Embryonic facial prominence (tissue), 1 donor: ENCODE data around the gene TBC1D22A.
"Not testable (repeated sequence)": the region's sequence is repeated elsewhere in the genome, so short reads cannot be mapped to it uniquely, and the experiment has no call there.

Source experiments
- DNase-seq: peaks from one replicate; pipeline ENCODE4 v3.0.0-alpha.2; 2016; ENCODE audit errors: extremely low spot score

The TBC1D22A gene

DNA sequence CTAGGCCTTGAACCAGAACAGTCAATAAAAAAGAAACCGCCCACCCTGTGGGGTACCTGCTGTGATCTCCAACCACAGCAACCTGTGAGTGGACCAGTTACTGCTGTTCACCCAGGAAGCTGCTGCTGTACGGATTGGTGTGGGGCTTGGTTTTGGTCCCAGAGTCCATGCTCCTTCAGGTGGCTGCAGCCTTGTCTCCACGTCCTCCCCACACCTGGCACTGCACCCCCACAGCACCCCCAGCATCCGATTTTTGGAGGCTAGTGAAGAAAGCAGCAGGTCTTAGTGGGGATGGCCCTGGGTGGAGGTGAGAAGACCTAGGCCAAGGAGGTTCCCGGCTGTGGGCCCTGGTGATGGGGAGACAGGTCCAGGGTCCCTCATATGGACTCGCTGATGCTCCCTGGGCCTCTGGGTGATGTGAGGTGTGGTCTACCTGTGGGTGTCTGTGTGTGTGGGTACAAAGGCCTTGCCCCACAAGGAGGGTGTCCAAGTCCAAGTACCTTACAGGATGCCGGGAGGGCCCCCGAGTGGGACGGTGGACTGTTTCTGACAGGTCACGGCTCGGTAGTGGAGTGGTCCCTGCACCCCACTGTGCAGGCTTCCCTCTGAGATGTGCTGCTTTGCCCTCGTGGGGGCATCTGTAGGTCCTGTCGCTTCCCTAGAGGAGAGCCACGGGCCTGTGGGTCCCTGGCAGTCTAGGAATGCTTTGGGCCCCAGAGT lies 283.4 kb downstream of the TBC1D22A start:
- DNase-seq, result no peak

DNA sequence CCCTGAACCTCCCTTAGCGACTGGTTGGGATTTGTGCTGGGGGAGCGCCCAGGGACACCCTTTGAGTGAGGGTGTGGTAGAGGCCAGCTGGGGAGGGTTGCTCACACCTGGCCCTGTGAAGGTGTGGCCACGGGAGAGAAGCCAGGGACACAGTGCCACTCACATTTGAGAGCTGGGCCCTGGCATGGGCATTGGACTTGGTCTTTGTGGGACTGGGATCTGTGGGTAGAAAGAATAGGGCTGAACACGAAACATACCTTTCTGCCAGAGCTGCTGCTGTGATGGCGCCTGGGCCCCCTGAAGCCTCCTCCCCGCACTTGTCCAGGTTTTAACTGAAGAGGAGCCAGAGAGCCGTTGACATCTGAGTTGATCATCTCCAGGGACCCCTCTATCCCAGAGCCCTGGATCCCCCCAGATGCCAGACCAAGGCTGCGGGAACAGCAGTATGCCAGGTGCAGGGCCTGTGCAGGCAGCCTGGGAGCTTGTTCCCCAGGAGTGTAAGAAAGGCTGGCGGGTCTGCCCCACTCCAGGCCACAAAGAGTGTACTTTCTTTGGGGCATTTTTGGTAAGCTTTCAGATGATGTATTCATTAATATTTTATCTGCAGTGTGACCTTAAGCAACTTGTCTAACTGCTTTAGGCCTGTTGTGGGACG lies 284.1 kb downstream of the TBC1D22A start:
- DNase-seq, result no peak

DNA sequence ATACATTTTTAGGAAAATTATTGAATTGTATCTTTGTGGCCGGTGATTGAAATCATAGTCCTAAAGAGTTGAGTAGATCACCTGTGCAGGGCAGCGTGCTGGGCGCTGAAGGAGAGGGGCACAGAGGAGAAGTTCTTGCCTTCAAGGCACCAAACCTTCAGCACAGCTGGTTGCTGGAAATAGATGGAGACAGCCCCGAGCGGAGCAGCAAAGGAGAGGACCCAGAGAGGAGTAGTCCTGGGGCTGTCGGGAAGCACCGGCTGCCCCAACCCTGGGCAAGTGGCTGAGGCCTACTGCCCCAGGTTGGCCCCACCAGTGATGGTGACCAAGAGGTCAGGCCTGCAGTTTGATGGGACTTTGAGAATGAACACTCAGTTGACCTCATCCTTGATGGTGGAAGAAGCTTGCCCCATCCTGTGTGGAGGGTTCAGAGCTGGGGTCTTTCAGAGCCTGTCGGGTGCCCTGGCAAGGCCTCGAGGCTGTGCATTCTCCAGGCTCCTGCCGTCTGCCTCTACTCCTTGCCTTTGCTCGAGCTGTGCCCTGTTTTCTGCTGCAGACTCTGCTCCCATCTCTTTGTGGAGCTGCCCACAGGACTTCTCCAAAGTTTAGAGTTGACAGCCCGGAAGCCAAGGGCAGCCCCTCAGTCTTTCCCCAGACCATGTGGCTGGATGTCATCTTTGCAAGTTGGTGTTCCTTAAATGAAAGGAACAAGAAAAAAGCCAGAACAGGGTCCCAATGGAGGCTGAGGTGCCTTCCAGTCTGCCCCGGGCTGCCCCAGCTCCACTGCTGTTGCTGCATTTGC lies 285.1 kb downstream of the TBC1D22A start:
- DNase-seq, result no peak

DNA sequence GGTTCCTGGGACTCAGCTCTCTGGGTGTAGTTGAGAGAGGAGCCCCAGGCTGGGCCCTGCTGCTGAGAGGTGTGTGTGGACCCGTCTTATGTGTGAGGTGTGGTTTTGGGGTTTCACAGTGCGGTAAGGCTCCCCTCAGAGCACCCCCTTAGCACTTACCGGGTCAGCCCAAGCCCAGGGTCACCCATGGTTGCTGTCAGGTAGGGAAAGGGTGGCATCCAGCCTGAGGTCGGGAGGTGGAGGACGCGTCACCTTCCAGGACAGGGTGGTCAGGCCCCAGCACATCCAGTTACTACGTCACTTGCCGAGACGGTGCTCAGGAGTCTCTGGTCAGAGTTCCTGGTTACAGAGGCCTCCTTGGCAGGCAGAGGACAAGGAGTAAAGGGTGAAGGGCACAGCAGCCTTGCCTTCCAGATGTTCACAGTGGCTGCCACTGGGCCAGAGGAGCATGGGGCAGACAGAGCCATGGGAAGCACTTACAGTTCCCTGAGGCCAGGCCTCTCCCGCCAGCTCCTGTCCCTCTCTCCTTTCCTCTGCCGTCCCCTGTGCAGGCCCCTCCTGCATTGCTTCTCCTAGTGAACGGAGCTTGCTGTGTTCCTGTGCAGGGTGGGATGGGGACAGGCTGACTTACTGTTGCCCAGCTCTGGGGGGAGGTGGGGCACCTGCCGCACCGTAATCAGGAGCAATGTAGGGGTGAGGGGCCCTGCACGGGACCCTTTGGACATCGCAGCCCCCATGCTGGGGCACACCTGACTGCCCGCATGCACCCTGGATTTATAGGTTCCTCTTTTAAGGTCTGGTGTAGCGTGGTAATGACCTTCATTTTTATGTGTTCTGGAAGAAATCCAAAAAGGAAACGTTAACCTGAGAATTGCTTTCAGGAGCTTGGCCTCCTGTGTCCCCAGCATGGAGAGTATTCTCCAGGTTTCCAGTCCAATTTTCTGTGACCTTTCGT lies 285.9 kb downstream of the TBC1D22A start:
- no peak for DNase-seq

DNA sequence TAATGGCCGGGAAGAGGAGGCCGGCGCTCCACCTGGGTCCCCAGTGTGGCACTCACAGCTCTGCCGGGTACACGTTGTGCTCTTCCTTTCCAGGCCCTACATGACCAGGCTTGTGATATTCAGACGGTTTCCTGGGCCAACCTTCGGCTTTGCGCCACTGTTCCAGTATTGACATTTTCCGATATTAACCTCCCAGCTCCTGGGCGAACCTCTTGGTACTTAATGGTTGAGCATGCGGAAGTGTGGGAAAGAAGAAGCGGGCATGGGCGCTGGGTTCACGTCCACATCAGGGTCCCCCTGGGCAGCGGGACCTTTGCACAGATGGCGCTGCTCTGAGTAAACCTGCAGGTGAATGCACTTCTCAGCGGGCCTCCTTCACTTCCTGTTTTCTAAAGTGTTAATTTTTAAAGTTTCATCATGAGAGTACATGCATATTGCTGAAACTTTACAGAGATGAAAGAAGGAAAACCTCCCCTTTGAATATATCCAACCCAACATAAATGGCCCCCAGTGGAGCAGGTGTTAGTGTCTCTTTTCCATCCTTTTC lies 286.7 kb downstream of the TBC1D22A start:
- DNase-seq, result no peak

DNA sequence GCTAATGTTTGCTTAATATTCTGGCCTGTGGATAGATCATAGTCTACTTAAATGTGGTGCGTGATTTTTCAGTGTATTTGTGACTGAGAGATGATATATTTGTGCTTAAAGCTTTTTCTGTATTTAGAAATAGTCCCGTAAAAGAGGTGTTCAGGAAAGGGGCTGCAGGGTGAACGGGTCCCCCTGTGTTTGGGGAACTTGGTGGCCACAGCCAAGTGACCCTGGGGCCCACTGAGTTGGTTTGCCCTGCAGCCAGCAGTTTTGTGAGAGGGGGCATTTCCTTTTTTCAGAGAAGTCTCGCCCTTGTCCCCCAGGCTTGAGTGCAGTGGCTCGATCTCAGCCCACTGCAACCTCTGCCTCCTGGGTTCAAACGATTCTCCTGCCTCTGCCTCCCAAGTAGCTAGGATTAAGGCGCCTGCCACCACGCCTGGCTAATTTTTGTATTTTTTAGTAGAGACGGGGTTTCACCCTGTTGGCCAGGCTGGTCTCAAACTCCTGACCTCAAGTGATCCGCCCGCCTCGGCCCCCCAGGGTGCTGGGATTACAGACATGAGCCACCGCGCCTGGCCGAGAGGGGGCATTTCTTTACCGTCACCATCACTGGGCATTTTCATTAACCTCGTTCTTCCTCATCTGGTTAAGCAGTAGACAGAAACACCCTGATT lies 287.4 kb downstream of the TBC1D22A start:
- not testable (repeated sequence) for DNase-seq

DNA sequence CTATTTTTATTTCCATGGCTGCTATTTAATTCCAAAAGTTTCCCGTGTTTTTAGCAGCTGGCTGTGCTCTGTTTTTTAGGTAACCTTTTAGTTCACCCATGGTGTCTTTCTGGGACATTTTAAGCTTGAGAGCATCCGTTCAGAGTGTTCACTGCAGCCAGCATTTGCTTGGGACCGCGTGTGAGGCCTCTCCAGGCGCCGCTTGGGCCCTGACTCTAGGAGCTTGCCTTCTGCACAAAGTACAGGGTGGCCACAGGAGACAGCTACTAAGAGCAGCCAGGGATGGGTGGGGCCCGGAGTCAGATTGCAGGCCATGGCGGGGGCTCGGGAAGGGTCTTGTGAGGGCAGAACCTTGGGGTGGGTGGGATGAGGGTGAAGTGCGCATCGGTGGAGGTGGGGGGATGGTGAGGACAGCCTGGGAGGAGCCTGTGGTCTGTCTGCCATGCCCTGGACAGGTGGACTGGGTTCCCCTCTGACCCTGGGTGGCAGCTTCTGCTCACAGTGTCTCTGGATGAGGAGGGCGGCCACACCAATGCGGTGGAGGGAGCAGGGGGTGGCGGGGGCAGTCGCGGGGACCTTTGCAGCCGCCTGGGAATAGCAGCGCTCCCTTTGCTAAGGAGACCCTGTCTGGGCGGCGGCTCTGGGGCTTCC lies 288.1 kb downstream of the TBC1D22A start:
- DNase-seq, result no peak

DNA sequence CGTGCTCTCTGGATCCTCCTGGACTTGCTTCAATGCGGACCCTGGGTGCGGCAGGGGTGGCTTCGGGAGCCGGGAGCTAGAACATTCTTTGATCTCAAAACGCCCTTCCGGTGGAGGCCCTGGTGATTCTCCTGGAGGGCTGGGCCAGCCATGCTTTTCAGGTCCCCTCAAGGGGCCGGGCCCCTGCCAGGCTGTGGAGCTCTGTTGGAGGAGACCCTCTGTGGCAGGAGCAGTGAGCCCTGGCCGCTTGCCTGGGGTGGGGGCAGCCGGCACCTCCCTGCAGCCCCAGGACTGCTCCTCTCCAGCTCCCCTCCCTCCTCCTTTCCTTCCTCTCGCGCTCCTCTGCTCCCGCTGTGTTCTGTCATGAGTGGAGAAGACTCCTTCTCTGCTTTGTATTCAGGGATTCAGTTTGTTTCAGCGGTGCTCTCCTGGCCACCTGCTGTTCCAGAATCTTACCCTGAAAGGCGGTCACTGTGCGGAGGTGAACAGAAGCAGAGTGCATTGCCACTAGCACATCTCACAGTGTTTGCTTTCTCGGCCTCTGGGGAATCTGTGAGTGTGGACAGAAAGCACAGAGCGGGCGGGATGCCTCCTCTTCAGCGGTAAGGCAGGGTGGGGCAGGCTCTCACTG lies 289.1 kb downstream of the TBC1D22A start:
- DNase-seq, result no peak

DNA sequence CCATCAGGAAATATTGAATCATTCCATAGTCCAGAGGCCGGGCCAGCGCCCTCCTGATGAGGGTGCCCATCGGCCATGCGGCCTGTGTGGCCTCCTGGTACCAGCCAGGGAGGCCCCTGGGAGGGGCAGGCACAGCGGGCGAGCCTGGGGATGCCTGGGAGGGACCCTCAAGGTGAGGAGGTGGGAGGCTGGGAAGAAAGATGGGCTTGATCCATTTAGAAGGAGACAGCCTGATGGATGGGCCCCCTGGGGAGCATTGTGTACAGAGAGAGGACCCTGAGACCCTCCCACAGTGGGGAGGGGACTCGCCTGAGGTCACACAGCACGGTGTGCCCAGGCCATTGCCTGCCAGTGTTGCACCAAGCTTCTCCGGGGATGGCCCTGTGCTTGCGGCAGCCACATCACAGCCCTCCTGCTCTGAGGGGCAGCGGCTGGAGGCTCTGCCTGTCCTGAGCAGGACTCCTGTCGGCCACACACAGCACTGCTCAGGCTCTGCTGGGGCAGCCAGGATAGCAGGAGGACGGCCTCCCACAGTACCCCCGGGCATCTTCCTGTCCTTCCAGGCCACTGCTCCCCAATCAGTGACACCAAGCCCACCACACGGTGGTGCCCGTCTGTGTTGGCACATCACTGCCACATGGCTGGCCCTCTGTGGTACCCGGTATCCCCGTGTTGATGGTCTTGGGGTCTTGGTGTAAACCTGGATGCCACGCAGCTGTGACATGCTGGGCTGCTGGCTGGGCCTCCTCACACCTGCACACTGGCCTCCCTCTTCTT lies 290.0 kb downstream of the TBC1D22A start:
- DNase-seq, result no peak

DNA sequence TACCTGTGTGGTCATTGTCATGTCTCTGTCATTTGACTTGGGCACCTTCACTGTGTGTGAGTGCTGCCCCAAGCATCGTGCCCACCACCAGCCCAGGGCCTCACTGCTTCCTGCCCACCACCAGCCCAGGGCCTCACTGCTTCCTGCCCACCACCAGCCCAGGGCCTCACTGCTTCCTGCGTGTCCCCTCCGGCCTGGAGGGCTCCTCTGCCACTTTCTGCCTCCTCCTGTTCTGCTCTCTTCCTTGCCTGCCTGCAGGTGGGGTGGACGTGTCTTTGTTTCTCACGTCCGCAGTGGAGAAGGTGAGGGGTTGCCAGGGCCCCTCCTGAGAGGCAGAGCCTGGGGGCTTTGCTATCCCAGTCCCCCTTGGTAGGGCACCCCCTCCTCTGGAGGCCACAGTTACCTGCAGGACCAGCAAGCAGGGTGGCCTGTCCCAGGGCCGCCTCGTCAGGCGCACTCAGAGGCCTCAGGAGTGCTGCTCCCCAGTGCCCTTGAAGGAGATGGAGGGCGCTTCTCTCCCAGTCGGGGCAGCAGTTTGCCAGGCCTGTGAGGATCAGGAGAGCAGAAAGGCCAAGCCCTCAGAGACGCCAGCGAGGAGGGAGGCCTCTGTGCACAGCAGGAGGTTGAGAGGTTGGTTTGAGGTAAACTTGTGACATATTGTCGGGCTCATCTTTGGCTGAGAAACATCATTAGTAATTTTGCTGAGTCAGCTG lies 290.7 kb downstream of the TBC1D22A start:
- DNase-seq, result no peak

DNA sequence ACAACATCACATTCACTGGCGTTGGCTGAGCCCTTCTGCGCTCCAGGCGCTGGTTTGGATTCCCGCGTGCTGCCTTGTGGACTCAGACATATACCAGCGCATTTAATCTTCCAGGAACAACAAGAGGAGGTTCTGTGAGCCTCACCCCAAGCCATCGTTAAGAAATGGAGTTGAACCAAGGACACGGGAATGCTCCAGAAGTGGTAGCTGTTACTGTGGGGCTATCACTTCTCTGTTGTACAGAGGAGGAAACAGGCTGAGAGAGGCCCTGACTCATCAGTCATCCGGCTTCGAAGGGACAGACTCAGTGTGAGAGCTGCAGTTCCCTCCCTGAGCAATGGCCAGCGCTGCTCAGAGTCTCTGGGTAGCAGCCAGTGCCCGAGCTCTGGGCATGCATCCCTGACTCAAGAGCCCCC lies 291.3 kb downstream of the TBC1D22A start:
- no peak for DNase-seq

DNA sequence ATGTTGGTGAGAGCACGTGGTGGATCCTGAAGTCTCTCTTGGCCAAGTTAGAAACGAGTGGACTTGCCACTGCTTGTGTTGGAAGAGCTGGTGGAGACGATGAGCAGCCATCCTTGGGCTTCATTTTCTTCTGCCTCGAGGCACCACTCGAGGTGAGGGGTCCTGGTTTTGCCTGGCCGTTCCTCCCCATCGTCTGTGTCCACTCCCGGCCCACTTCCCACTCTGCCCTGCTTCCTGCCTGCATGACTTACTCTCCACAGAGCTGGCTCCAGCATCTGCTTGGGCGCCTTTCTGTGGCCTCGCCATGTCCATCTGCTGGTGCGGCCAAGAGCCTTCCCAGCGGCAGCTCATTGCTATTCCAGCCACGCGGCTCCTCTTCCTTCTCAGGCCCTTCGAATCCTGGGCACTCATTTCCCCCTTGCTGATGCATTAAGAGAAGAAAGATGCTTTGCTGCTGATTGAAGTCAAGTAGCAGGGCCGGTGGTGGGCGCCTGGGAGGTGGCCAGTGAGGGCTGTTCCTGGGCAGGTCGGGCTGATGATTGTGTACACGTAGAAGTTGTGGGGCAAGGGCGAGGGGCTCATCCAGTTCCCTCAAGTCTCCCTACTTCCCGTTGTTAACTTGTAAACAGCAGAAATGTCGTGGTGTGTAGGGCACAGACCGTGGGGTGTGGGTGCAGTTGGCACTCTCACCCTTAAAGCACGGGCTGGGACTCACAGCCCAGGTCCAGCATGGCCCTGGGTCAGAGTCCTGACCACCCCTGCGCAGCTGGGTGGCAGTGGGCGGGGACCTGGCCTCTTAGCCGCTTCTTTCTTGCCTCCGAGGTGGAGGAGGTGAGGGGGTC lies 292.0 kb downstream of the TBC1D22A start:
- DNase-seq, result no peak

DNA sequence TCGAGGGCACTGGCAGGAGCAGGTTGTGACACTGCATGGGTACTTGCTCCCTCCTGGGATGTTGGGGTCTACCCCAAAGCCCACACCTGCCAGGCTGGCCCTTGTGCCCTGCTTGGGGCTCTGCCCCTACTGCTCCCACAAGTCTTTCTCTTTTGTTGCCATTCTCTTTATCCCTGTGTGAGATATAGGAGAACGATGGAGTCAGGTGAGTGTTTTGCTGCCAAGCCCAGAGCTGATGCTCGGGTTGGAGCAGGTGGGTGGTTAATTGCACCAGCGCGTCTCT lies 292.6 kb downstream of the TBC1D22A start:
- DNase-seq, result no peak

DNA sequence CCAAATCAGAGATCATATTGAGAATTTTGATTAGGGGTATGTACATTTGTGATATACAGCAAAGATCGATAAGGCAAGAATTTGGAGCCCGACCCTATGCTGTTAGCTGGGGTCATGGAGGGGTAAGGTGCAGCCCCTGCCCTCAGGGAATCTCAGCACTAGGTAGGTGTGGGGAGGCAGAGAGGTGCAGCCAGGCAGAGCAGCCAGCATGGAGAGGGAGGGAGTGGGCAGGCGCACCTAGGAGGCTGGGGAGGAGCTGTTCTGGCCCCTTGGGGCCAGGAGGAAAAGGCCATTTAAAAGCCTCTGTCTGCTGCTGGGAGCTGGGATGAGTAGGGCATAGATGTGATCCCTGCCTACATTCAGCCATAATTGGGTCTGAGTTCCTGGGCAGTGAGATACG lies 293.0 kb downstream of the TBC1D22A start:
- DNase-seq, result no peak

DNA sequence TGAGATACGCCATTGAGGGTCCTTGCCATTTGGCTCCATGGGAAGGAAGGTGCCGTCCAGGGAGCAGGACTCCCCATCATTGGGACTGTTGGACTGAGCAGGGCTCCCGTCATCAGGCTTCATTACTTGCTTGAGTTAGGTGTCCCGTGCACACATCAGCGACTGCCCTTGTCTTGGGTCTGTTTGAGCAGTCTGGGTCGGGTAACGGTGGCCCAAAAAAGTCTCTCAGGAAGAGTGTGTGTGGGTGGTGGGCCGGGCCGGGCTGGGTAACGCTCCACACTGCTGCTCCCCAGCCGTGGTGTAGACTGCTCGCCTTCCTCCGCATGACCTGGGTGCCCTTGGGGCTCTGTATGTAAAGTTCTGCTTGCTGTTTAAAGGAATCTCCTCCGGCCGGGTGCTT lies 293.5 kb downstream of the TBC1D22A start:
- no peak for DNase-seq

DNA sequence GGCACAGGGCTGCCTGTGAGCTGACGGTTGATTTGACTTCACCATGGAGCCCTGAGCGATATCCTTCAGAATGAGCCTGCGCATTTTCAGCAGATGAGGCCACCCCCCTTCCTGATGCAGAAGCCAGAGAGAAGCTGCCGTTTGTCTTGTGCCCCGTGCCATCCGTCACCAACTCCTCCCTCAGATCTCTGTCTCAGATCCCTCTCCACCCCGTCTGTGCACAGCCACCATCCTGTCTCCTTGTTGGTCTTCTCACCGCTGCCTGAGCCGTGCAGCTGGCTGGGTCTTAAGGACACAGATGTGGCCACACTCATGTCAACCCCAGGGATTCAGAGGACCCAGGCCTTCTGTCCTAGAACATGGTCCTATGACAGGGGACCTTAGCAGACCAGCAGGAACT lies 293.9 kb downstream of the TBC1D22A start:
- no peak for DNase-seq

DNA sequence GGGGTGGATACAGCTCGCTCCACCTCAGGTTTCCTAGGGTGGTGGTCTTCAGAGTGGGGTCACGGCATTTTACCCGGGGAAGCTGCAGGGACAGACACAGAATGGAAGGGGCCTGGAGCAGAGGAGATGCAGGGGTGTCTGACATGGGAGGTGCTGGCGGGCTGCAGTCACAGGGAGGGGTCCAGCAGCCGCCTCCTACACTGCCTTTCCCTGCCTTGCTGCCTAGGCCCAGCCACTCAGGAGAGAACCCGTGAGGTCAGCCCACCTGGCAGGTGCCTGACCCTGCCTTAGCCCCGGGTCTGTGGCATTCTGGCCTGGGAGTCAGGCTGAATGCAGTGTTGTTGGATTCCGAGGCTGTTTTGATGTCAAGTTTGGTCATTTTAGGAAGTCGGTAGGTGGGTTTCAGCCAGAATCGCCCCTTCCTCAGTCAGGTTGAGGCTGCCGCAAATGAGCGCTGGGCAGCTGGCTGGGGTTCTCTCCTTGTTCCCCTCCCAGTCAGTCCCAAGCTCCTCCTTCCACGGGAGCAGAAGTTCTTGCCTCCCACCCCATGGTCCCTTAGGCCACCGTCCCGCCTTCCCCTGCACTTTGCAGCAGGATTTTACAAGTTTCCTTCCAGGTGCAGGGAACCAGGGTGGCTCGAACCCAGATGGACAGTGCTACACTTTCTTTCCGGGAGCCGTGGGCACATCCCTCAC lies 294.5 kb downstream of the TBC1D22A start:
- DNase-seq, result no peak
